Measurements from ENCODE around the gene SEMA5A.

DNA sequence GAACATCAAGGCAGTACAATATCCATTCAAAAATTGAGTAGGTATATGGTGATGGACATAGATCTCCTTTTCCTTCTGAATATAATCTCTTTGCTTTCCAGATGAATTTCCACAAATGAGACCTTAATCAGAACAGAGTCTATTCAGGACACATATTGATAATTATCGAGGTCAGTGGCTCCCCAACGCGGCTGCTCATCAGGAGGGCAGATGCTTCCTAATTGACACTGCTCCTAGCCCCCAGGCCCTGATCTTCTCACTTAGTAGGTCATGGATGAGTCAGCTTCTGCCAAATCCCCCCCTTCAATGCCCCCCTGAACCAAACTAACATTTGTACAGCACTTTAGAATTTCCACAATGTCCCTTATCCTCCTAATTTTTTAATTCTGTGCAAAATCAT is 51.6 kb downstream of the SEMA5A start:
- no peak for TF ChIP-seq CTCF (IDR thresholded peaks at IDR 0.05)
- no peak for TF ChIP-seq POLR2A (IDR thresholded peaks at IDR 0.05)

All from lower leg skin (tissue), 3 donors.